HFFc6 (cell line): ENCODE measurements around the gene CIAPIN1. TPM values are rescaled to one million over a fixed set of nuclear protein-coding genes. Genes with fewer than 3 reads are reported as not detected.

Source experiments
- DNase-seq: peaks from one replicate; pipeline ENCODE4 v3.0.0-alpha.2; 2018
- H3K27ac Mint-ChIP-seq: 2 replicates; pipeline ENCODE4 v1.8.0; 2020; ENCODE audit warnings: mild to moderate bottlenecking, mixed read lengths
- H3K27me3 Mint-ChIP-seq: 2 replicates; pipeline ENCODE4 v1.8.0; 2021; ENCODE audit warnings: mild to moderate bottlenecking, moderate library complexity, mixed read lengths; ENCODE audit not compliant: insufficient read depth
- H3K36me3 Mint-ChIP-seq: 2 replicates; pipeline ENCODE4 v1.8.0; 2021; ENCODE audit warnings: low read depth, mixed read lengths
- H3K4me1 Mint-ChIP-seq: 2 replicates; pipeline ENCODE4 v1.8.0; 2020; ENCODE audit warnings: low read depth, mixed read lengths
- H3K4me3 Mint-ChIP-seq: 2 replicates; pipeline ENCODE4 v1.8.0; 2020; ENCODE audit warnings: mild to moderate bottlenecking, moderate library complexity, mixed read lengths
- H3K9me3 Mint-ChIP-seq: 2 replicates; pipeline ENCODE4 v1.8.0; 2020; ENCODE audit warnings: mild to moderate bottlenecking, mixed read lengths
- CTCF ChIP-seq: fragments of 200-600 bp; sonication (generic); IDR thresholded peaks from 2 replicates; pipeline ENCODE4 v1.5.0; 2021; ENCODE audit warnings: antibody characterized with exemption, mild to moderate bottlenecking
- total RNA-seq, 6 experiments: library from RNA; stranded (reverse); fragmentation: NEBNext Ultra II Directional; extraction: Animal tissue kit (Norgen Biotek cat#: 25700); gene quantifications; 2 replicates in 1 of 6; 3 replicates in 5 of 6; pipeline ENCODE4 v1.2.3, GENCODE V29; 2021

CIAPIN1 gene
- total RNA-seq, 6 experiments from 2014 or later: 37.5 to 49.0 (median 46.8) TPM

DNA sequence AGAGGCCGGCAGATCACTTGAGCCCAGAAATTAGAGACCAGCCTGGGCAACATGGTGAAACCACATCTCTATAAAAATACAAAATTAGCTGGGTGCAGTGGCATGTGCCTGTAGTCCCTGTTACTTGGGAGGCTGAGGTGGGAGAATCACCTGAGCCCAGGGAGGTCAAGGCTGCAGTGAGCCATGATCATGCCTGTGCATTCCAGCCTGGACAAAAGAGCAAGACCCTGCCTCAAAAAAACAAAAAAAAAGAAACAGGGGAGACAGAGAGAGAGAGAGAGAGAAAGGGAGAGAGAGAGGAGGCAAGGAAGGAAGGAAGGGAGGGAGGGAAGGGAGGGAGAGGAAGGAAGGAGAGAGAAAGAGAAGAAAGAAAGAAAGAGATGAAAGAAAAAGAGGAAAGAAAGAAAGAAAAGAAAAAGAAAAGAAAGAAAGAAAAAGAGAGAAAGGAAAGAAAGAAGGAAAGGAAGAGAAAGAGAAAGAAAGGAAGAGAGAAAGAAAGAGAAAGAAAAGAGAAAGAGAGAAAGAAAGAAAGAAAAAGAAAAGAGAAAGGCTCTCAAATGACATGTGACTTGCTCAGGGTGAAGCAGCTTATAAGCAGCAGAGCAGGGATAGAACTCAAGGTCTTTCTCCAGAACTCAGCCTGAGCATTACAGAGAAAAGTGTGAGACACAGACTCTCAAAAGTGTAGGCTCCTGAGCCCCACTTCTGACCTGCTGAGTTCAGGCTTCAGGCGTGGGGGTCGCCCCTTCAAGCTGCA, 59.4 kb downstream of the CIAPIN1 start:
- no peak for DNase-seq
- Mint-ChIP-seq H3K27me3 (peaks cover 41% of the 10 kb centered on the region), H3K4me1 (no peaks in the 10 kb centered on the region; the same call in 1 of the 2 replicates), H3K27ac (no peak overlapping the region), H3K4me3 (no peak overlapping the region), H3K36me3 (no peaks in the 10 kb centered on the region), H3K9me3 (no peaks in the 10 kb centered on the region)
- TF ChIP-seq CTCF: no peak

- no peak for DNase-seq
- Mint-ChIP-seq H3K36me3 (no peaks in the 10 kb centered on the region), H3K27ac (no peak overlapping the region), H3K27me3 (peaks cover 31% of the 10 kb centered on the region), H3K9me3 (no peaks in the 10 kb centered on the region), H3K4me1 (no peaks in the 10 kb centered on the region; the same call in 1 of the 2 replicates), H3K4me3 (no peak overlapping the region)
- no peak for TF ChIP-seq CTCF
These were observed 60.7 kb downstream of the CIAPIN1 start for GRCh38 chr16:57386381-57386951.

- DNase-seq: no peak
- Mint-ChIP-seq H3K4me3 (no peak overlapping the region), H3K27ac (no peak overlapping the region), H3K4me1 (no peaks in the 10 kb centered on the region; the same call in 1 of the 2 replicates), H3K9me3 (no peaks in the 10 kb centered on the region), H3K36me3 (no peaks in the 10 kb centered on the region), H3K27me3 (peaks cover 28% of the 10 kb centered on the region)
- TF ChIP-seq CTCF: no peak
These were observed 62.1 kb downstream of the CIAPIN1 start for GRCh38 chr16:57385083-57385482.

GRCh38 chr16:57384248-57385070, 62.7 kb downstream of the CIAPIN1 start:
- no peaks in the 10 kb centered on the region; the same call in 1 of the 2 replicates for H3K4me1 Mint-ChIP-seq
- peaks cover 28% of the 10 kb centered on the region for H3K27me3 Mint-ChIP-seq
- no peaks in the 10 kb centered on the region for H3K36me3 Mint-ChIP-seq

More at GRCh38 chr16:57384248-57385070, 62.7 kb downstream of the CIAPIN1 start:
- no peak overlapping the region for H3K4me3 Mint-ChIP-seq
- H3K9me3 Mint-ChIP-seq: no peaks in the 10 kb centered on the region
- no peak for TF ChIP-seq CTCF
- H3K27ac Mint-ChIP-seq: no peak overlapping the region
- DNase-seq: no peak
